Colonic mucosa (tissue), 4 donors: ENCODE measurements around the gene FXYD5. TPM values are rescaled to one million over a fixed set of nuclear protein-coding genes. Genes with fewer than 3 reads are reported as not detected.
A peak's percentile ranks its signal among the peaks of the same experiment; 100 is the strongest.

Experiments
- DNase-seq: peaks from one replicate; pipeline ENCODE4 v3.0.0-alpha.2; 2020
- H3K27ac ChIP-seq: fragments of 200-600 bp; one replicate; pipeline ENCODE4 v1.8.0; 2021
- H3K27me3 ChIP-seq: fragments of 200-600 bp; one replicate; pipeline ENCODE4 v1.8.0; 2021
- H3K36me3 ChIP-seq: fragments of 200-600 bp; one replicate; pipeline ENCODE4 v1.8.0; 2021
- H3K4me1 ChIP-seq: fragments of 200-600 bp; one replicate; pipeline ENCODE4 v1.8.0; 2021; ENCODE audit warnings: mild to moderate bottlenecking
- H3K4me3 ChIP-seq: fragments of 200-600 bp; one replicate; pipeline ENCODE4 v1.8.0; 2021
- H3K9ac ChIP-seq, 2 donors: one replicate each; pipeline ENCODE4 v1.7.0; 2013; ENCODE audit warnings: control low read depth in 2 of 2, low read depth in 2 of 2, low read length in 2 of 2
- H3K9me3 ChIP-seq: fragments of 200-600 bp; one replicate; pipeline ENCODE4 v1.8.0; 2021
- CTCF ChIP-seq: fragments of 200-600 bp; IDR thresholded peaks from one replicate; pipeline ENCODE4 v1.8.0; 2022; ENCODE audit warnings: antibody characterized with exemption, mild to moderate bottlenecking
- intact Hi-C: fragments of 100-400 bp; cut with DNase I; formaldehyde crosslinking; loops from one replicate; pipeline ENCODE4 v1.14.1; 2022
- total RNA-seq, 2 donors: library from RNA; stranded (reverse); fragmentation: NEBNext Ultra II Directional in 1 of 2; extraction: Animal tissue kit (Norgen Biotek cat#: 25700) in 1 of 2; gene quantifications; one replicate each; pipeline ENCODE4 v1.2.1, GENCODE V29; 2021
- donor health status: healthy.
- donor health status: DM: no; HTN: no; CAD: no.
- donor health status: DM: no; HTN: no; CAD: no.

Gene FXYD5
- total RNA-seq, 2 donors from 2014 or later: 20.3 to 23.6 TPM

GRCh38 chr19:35122687-35123551 lies 31.6 kb upstream of the FXYD5 start:
- no peak overlapping the region for H3K4me3 ChIP-seq
- no peaks in the 10 kb centered on the region for H3K9me3 ChIP-seq
- H3K4me1 ChIP-seq: peaks cover 25% of the 10 kb centered on the region
- H3K36me3 ChIP-seq: no peaks in the 10 kb centered on the region
- no peak for TF ChIP-seq CTCF
- H3K27ac ChIP-seq: peak overlapping the region; percentile 92
- intact Hi-C loops: no loop called here
- no peak for DNase-seq
- peak overlapping the region in 1 of 2 donors; percentile 84 for H3K9ac ChIP-seq
- H3K27me3 ChIP-seq: no peaks in the 10 kb centered on the region

GRCh38 chr19:35123573-35123972 lies 31.0 kb upstream of the FXYD5 start:
- H3K4me3 ChIP-seq: no peak overlapping the region
- no peaks in the 10 kb centered on the region for H3K36me3 ChIP-seq
- peak overlapping the region; percentile 92 for H3K27ac ChIP-seq
- H3K27me3 ChIP-seq: no peaks in the 10 kb centered on the region
- H3K9me3 ChIP-seq: no peaks in the 10 kb centered on the region
- TF ChIP-seq CTCF: no peak
- DNase-seq: peak; percentile 71
- peak overlapping the region in 1 of 2 donors; percentile 84 for H3K9ac ChIP-seq
- intact Hi-C loops: no loop called here
- H3K4me1 ChIP-seq: peaks cover 29% of the 10 kb centered on the region

GRCh38 chr19:35124098-35125060 lies 30.2 kb upstream of the FXYD5 start:
- Histone ChIP-seq H3K9me3 (no peaks in the 10 kb centered on the region), H3K27ac (peak overlapping the region; percentile 92), H3K4me1 (peaks cover 34% of the 10 kb centered on the region), H3K36me3 (no peaks in the 10 kb centered on the region), H3K4me3 (peak overlapping the region; percentile 14), H3K9ac (peak overlapping the region; percentile 74 to 84), H3K27me3 (no peaks in the 10 kb centered on the region)
- no peak for TF ChIP-seq CTCF
- peak; percentile 97 for DNase-seq
- intact Hi-C loops: no loop called here

- H3K27ac ChIP-seq: peak overlapping the region; percentile 92
- no peaks in the 10 kb centered on the region for H3K9me3 ChIP-seq
- no peaks in the 10 kb centered on the region for H3K36me3 ChIP-seq
- H3K9ac ChIP-seq: peak overlapping the region in 1 of 2 donors; percentile 84
- DNase-seq: no peak
- H3K27me3 ChIP-seq: no peaks in the 10 kb centered on the region
- no peak for TF ChIP-seq CTCF
- intact Hi-C loops: no loop called here
- no peak overlapping the region for H3K4me3 ChIP-seq
- peaks cover 34% of the 10 kb centered on the region for H3K4me1 ChIP-seq
Observed at GRCh38 chr19:35125270-35125717, 29.2 kb upstream of the FXYD5 start.
